HepG2 (cell line): ENCODE measurements around the gene CD4. TPM values are rescaled to one million over a fixed set of nuclear protein-coding genes. Genes with fewer than 3 reads are reported as not detected.

ENCODE experiments used
- ATAC-seq: fragments of 200-7000 bp; cut with Tn5 transposase; 3 replicates; pipeline ENCODE4 v1.9.1; 2020; ENCODE audit warnings: mild to moderate bottlenecking, moderate library complexity
- BruUV-seq: library from RNA; stranded (reverse); fragments of 400-500 nt; replicated peaks from 2 replicates; lab custom pipeline; 2021; lab: Mats Ljungman, UMichigan
- CTCF ChIA-PET: fragments of 300-600 bp; formaldehyde crosslinking; extraction: SDS; loops from one replicate; lab custom pipeline; 2021; ENCODE audit warnings: low total read pairs, inconsistent platforms, low intra/inter-chr PET ratio; lab: Yijun Ruan, JAX
- POLR2A ChIA-PET: fragments of 350-600 bp; sonication (Branson Sonifier 250); formaldehyde crosslinking; loops from one replicate; lab custom pipeline; 2020; ENCODE audit warnings: antibody characterized with exemption, inconsistent platforms; lab: Yijun Ruan, JAX
- DNase-seq: peaks from one replicate; pipeline ENCODE4 v3.0.0-alpha.2; 2015; ENCODE audit warnings: low spot score
- FAIRE-seq: peaks from 3 replicates; lab custom pipeline; 2011; peaks lifted over from hg19 to GRCh38; lab: Jason Lieb, UNC
- H2AFZ ChIP-seq: one replicate; pipeline ENCODE4 v1.6.1; 2011; ENCODE audit warnings: low read length, inconsistent platforms
- H3K27ac ChIP-seq: fragments of 300-600 bp; 3 replicates; pipeline ENCODE4 v1.8.0; 2011; ENCODE audit warnings: mixed run types, mild to moderate bottlenecking, mixed read lengths, low read length, inconsistent platforms; ENCODE audit not compliant: insufficient read depth; ENCODE audit errors: extremely low read length
- H3K27me3 ChIP-seq, 2 experiments: fragments of 200-600 bp in 1 of 2; 2 replicates in 1 of 2; 3 replicates in 1 of 2; pipeline versions ENCODE4 v1.6.0 to v1.8.0; 2011; ENCODE audit warnings: low read length in 2 of 2, mild to moderate bottlenecking in 2 of 2, moderate library complexity in 2 of 2, inconsistent platforms in 1 of 2; ENCODE audit not compliant: insufficient read depth in 2 of 2, control insufficient read depth in 1 of 2
- H3K36me3 ChIP-seq, 2 experiments: fragments of 200-600 bp in 1 of 2; replicated peaks in 1 of 2; 2 replicates in 1 of 2; 3 replicates in 1 of 2; pipeline versions ENCODE4 v1.5.1 to v1.8.0; 2011; ENCODE audit warnings: low read length in 2 of 2, inconsistent platforms in 1 of 2; ENCODE audit not compliant: insufficient read depth in 2 of 2, control insufficient read depth in 1 of 2
- H3K4me1 ChIP-seq: 2 replicates; pipeline ENCODE4 v1.5.1; 2012; ENCODE audit warnings: low read length, inconsistent platforms; ENCODE audit not compliant: insufficient read depth
- H3K4me2 ChIP-seq: 2 replicates; pipeline ENCODE4 v1.6.0; 2011; ENCODE audit warnings: low read depth, low read length, inconsistent platforms
- H3K4me3 ChIP-seq, 3 experiments: fragments of 200-600 bp in 1 of 3; sonication (generic), shearing (Covaris generic) in 1 of 3; replicated peaks in 1 of 3; 2 replicates each; pipeline ENCODE4 v1.5.1; 2011 to 2016; ENCODE audit warnings: low read length in 3 of 3, inconsistent platforms in 2 of 3, low read depth in 2 of 3, mild to moderate bottlenecking in 2 of 3, control low read depth in 1 of 3, mixed read lengths in 1 of 3; ENCODE audit not compliant: insufficient read depth in 1 of 3
- H3K79me2 ChIP-seq: one replicate; pipeline ENCODE4 v1.6.1; 2011; ENCODE audit warnings: low read length, inconsistent platforms; ENCODE audit not compliant: insufficient read depth
- H3K9ac ChIP-seq: 2 replicates; pipeline ENCODE4 v1.6.0; 2011; ENCODE audit warnings: mild to moderate bottlenecking, low read depth, low read length, inconsistent platforms; ENCODE audit not compliant: insufficient read depth
- H3K9me3 ChIP-seq: 2 replicates; pipeline ENCODE4 v1.5.1; 2012; ENCODE audit warnings: mild to moderate bottlenecking, low read length
- H4K20me1 ChIP-seq: 2 replicates; pipeline ENCODE4 v1.6.0; 2011; ENCODE audit warnings: inconsistent platforms, mild to moderate bottlenecking, low read length, moderate library complexity; ENCODE audit not compliant: insufficient read depth
- ARNT2 ChIP-seq: sonication (generic); formaldehyde crosslinking; IDR thresholded peaks from 2 replicates; pipeline ENCODE4 v1.8.0; 2022; ENCODE audit warnings: mild to moderate bottlenecking, low read depth, missing genetic modification reagents, moderate library complexity
- ESRRA ChIP-seq: sonication (generic); formaldehyde crosslinking; IDR thresholded peaks from 2 replicates; pipeline ENCODE4 v1.5.1; 2020; ENCODE audit warnings: mild to moderate bottlenecking, low read depth, missing genetic modification reagents
- GATA4 ChIP-seq: sonication (generic); IDR thresholded peaks from 2 replicates; pipeline ENCODE4 v1.6.1; 2016; ENCODE audit warnings: antibody characterized with exemption, low read depth, borderline replicate concordance
- KAT2B ChIP-seq: fragments of 150-350 bp; IDR thresholded peaks from 2 replicates; pipeline ENCODE4 v1.6.1; 2014; ENCODE audit warnings: low read depth, low read length, borderline replicate concordance
- KLF15 ChIP-seq: sonication (generic); formaldehyde crosslinking; IDR thresholded peaks from 2 replicates; pipeline ENCODE4 v1.8.1; 2023; ENCODE audit warnings: borderline replicate concordance, mild to moderate bottlenecking, inconsistent platforms, missing genetic modification reagents, mixed read lengths
- MYC ChIP-seq: sonication (generic); formaldehyde crosslinking; IDR thresholded peaks from 2 replicates; pipeline ENCODE4 v1.9.0; 2021; ENCODE audit warnings: missing genetic modification reagents, borderline replicate concordance
- NCOA2 ChIP-seq: sonication (generic); formaldehyde crosslinking; IDR thresholded peaks from 2 replicates; pipeline ENCODE4 v1.8.0; 2022; ENCODE audit warnings: inconsistent platforms
- RAD21 ChIP-seq: fragments of 450-650 bp; formaldehyde crosslinking; IDR thresholded peaks from 2 replicates; pipeline ENCODE4 v1.5.0; 2020; ENCODE audit warnings: mild to moderate bottlenecking
- TAF1 ChIP-seq: sonication (generic); formaldehyde crosslinking; IDR thresholded peaks from 2 replicates; pipeline ENCODE4 v1.4.0; 2020; ENCODE audit warnings: missing genetic modification reagents
- YEATS2 ChIP-seq: sonication (generic); formaldehyde crosslinking; IDR thresholded peaks from 2 replicates; pipeline ENCODE4 v1.4.0; 2020; ENCODE audit warnings: missing genetic modification reagents, borderline replicate concordance
- ZKSCAN5 ChIP-seq: sonication (generic); formaldehyde crosslinking; IDR thresholded peaks from 2 replicates; pipeline ENCODE4 v1.5.1; 2020; ENCODE audit warnings: mild to moderate bottlenecking, missing genetic modification reagents
- ZNF367 ChIP-seq: sonication (generic); formaldehyde crosslinking; IDR thresholded peaks from 2 replicates; pipeline ENCODE4 v1.4.0; 2020; ENCODE audit warnings: missing genetic modification reagents, borderline replicate concordance
- ZNF446 ChIP-seq: sonication (generic); formaldehyde crosslinking; IDR thresholded peaks from 2 replicates; pipeline ENCODE4 v1.5.0; 2020; ENCODE audit warnings: mild to moderate bottlenecking, missing genetic modification reagents
- ZNF563 ChIP-seq: sonication (generic); formaldehyde crosslinking; IDR thresholded peaks from 2 replicates; pipeline ENCODE4 v1.8.0; 2022; ENCODE audit warnings: mild to moderate bottlenecking, moderate library complexity, missing genetic modification reagents
- ZNF572 ChIP-seq: sonication (generic); formaldehyde crosslinking; IDR thresholded peaks from 2 replicates; pipeline ENCODE4 v1.5.1; 2020; ENCODE audit warnings: mild to moderate bottlenecking, missing genetic modification reagents
- ZNF598 ChIP-seq: sonication (generic); formaldehyde crosslinking; IDR thresholded peaks from 2 replicates; pipeline ENCODE4 v1.5.1; 2020; ENCODE audit warnings: mild to moderate bottlenecking, missing genetic modification reagents, borderline replicate concordance
- ZNF775 ChIP-seq: sonication (generic); formaldehyde crosslinking; IDR thresholded peaks from 2 replicates; pipeline ENCODE4 v1.4.0; 2020; ENCODE audit warnings: missing genetic modification reagents, mild to moderate bottlenecking, moderate library complexity, borderline replicate concordance
- ZSCAN12 ChIP-seq: sonication (generic); formaldehyde crosslinking; IDR thresholded peaks from 2 replicates; pipeline ENCODE4 v1.9.0; 2021; ENCODE audit warnings: mild to moderate bottlenecking, missing genetic modification reagents
- ZSCAN31 ChIP-seq: sonication (generic); formaldehyde crosslinking; IDR thresholded peaks from 2 replicates; pipeline ENCODE4 v1.5.0; 2020; ENCODE audit warnings: low read depth, mild to moderate bottlenecking, missing genetic modification reagents
- WGBS: methylation state at CpG from one replicate; pipeline ENCODE4 v1.1.6; 2017; ENCODE audit warnings: low lambda C conversion rate; 5-methylcytosine and 5-hydroxymethylcytosine counted together
- in situ Hi-C: cut with HindIII; loops from 2 replicates; pipeline ENCODE4 v1.10.0; 2017; ENCODE audit warnings: low pct_unique_long_range_greater_than_20kb; ENCODE audit not compliant: extremely low pct_ligation_motif_present
- intact Hi-C: fragments of 100-400 bp; cut with micrococcal nuclease; formaldehyde crosslinking; loops from one replicate; pipeline ENCODE4 v1.10.0; 2022; ENCODE audit not compliant: unreplicated experiment
- polyA plus RNA-seq, 8 experiments: library from polyadenylated mRNA; depleted of rRNA in 3 of 8; stranded (reverse) in 7 of 8; unstranded in 1 of 8; fragments of >200 nt; fragmentation: Illumina TruSeq in 4 of 8; extraction: Trizol in 4 of 8; gene quantifications; 2 replicates each; pipeline versions ENCODE4 v1.2.1 to v1.2.3, GENCODE V29; 2011 to 2016; ENCODE audit warnings: low read depth in 4 of 8, missing spikeins in 1 of 8, mixed read lengths in 1 of 8; ENCODE audit not compliant: insufficient read depth in 1 of 8
- total RNA-seq, 5 experiments: library from RNA; depleted of rRNA; stranded (reverse); fragments of >200 nt; fragmentation: Illumina TruSeq; extraction: Trizol; gene quantifications; 2 replicates each; pipeline ENCODE4 v1.2.3, GENCODE V29; 2016; ENCODE audit warnings: low read depth in 1 of 5
- TF ChIP-seq, protein P1 (sequence below): sonication (generic); formaldehyde crosslinking; IDR thresholded peaks from 2 replicates; pipeline ENCODE4 v1.4.0; 2020; ENCODE audit warnings: mild to moderate bottlenecking, missing genetic modification reagents
- TF ChIP-seq, protein P2 (sequence below): sonication (generic); formaldehyde crosslinking; IDR thresholded peaks from 2 replicates; pipeline ENCODE4 v1.4.0; 2020; ENCODE audit warnings: missing genetic modification reagents

The CD4 gene
- total and polyA plus RNA-seq, 2 of the 13 experiments (the other 11 are each of a cell fraction or from before 2014, with no cell fraction given), result 0.07 to 0.95 TPM

DNA sequence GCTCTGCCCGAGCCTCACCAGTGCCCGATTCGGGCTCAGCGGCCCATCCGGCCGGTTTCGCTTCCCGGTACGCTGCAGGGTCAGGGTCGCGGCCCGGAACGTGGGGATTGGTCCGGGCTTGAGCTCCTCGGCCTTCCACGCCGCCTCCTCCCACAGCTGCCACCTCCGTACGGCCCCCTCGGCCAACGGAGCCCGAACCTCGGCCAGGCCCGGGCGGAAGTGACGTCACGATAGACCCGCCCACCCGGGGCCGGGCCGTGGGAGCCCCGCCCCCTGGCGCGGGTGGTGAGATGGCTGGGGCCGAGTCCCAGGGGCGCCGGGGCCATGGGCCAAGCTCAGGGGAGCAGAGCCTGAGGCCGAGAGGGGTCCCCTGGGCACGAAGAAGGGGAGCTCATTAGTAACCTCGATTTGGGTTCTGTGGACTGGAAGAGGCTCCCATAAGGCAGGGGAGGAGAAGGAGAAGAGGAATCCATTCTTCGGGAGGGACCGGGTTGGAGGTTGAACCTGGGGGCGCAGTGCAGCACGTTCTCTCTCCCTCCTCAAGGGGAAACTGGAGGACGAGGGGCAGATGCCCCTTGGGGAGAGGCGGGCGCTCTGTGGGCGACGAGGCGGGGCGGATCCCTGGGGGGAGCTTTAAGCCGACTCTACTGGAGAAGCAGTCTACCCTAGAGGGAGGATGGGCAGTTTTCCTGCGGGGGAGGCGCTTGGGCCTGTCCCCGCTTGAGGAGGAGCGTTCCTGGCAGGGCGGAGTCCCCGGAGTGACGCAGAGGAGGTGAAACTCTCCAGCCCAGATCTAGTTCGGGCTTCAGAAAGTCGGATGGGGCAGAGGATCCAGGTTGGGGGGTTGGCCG, 36.2 kb upstream of the CD4 start, which contains the start of gene MLF2 (continued):
- TF ChIP-seq ZNF446 (peak; percentile 77; the same call in 1 of the 2 replicates), ZSCAN12 (CRISPR knock-in tag) (no peak), ARNT2 (peak; percentile 78), ZNF572 (CRISPR knock-in tag) (peak; percentile 71; the same call in 1 of the 2 replicates)
- TF ChIP-seq, protein P1, sequence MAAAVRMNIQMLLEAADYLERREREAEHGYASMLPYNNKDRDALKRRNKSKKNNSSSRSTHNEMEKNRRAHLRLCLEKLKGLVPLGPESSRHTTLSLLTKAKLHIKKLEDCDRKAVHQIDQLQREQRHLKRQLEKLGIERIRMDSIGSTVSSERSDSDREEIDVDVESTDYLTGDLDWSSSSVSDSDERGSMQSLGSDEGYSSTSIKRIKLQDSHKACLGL, result peak; percentile 91

DNA sequence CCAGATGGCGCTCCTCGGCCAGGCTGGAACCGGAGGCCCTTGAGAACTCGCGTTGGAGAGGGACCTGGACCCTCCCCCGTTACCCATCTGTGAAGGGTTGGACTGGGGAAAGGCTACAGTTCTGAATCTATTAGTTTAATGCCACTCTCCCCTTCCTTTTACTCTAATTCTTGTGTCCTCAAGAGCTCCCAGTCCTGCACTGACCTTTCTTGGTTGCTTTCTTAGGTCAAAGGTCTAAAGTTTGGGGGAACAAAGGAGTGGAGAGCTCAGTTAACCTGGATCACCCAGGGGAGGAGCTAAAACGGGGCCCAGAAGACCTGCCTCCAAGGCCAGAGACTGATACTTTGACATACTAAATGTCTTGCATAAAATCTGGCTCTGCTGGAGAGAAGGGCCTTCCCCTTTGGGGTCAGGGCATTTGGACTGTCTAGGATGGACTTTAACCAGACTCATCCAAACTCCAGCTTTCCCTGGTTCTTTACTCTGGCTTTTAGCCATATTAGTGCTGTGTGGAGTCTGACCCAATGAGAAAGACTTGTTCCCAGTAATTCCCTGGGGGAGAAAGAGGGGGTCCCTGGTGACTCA, 35.5 kb upstream of the CD4 start:
- H3K36me3 ChIP-seq, result peaks cover 15 to 28% of the 10 kb centered on the region in 2 experiments
- in situ Hi-C loops, result loop anchor here (5.0 kb wide), 1 partner anchor 73 kb away; the partner anchor contains the start of gene P3H3
- DNase-seq, result no peak
- H2AFZ ChIP-seq, result no peak overlapping the region
- peak; percentile 5; the same call in 2 of the 3 replicates for ATAC-seq
- no peak for FAIRE-seq
- 2% methylated on average over 7 of the region's 7 CpGs for WGBS
- H3K79me2 ChIP-seq, result peaks cover 21% of the 10 kb centered on the region
- 0 out of 2 replicates have a peak, but pooled peaks cover 6% of the 10 kb centered on the region for H4K20me1 ChIP-seq
- H3K9ac ChIP-seq, result peak overlapping the region; percentile 96; the same call in 1 of the 2 replicates
- no peaks in the 10 kb centered on the region for H3K27me3 ChIP-seq
- H3K4me3 ChIP-seq, result peak overlapping the region in 1 of 3 experiments; percentile 97; a peak in 2 of 6 replicates
- CTCF ChIA-PET, result interaction anchor here (0.7 to 4.4 kb wide), 5 partner anchors 13 to 82 kb away, joined by 5 to 54 read pairs (median 13); partner anchors contain the start of gene PTMS
- intact Hi-C loops, result loop anchor here (1.0 to 2.0 kb wide), 5 partner anchors 10 to 71 kb away; partner anchors contain the start of gene ZNF384
- POLR2A ChIA-PET, result interaction anchor here (1.1 to 3.8 kb wide), 25 partner anchors 9 to 190 kb away, joined by 3 to 162 read pairs (median 11); partner anchors contain the start of genes C12orf57, CDCA3, COPS7A and GPR162
- H3K9me3 ChIP-seq, result no peaks in the 10 kb centered on the region
- no TSS peak for BruUV-seq
- peaks cover 35% of the 10 kb centered on the region for H3K4me1 ChIP-seq
- H3K27ac ChIP-seq, result peak overlapping the region; percentile 96
- H3K4me2 ChIP-seq, result peak overlapping the region; percentile 98
- TF ChIP-seq ZNF598 (no peak), ESRRA (CRISPR knock-in tag) (0 out of 2 replicates have a peak, but pooled peaks have one; percentile 7), ZNF775 (CRISPR knock-in tag) (no peak), YEATS2 (CRISPR knock-in tag) (no peak), NCOA2 (CRISPR knock-in tag) (no peak; the same call in 1 of the 2 replicates), KLF15 (CRISPR knock-in tag) (no peak), MYC (no peak), TAF1 (no peak), ZNF367 (CRISPR knock-in tag) (no peak), ZKSCAN5 (CRISPR knock-in tag) (no peak), KAT2B (no peak), RAD21 (CRISPR knock-in tag) (peak; percentile 98; the same call in 1 of the 2 replicates), ZSCAN31 (CRISPR knock-in tag) (peak; percentile 49; the same call in 1 of the 2 replicates), GATA4 (no peak), ZNF563 (CRISPR knock-in tag) (no peak)
- TF ChIP-seq, protein P2, sequence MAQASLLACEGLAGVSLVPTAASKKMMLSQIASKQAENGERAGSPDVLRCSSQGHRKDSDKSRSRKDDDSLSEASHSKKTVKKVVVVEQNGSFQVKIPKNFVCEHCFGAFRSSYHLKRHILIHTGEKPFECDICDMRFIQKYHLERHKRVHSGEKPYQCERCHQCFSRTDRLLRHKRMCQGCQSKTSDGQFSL (CRISPR knock-in tag), result 0 out of 2 replicates have a peak, but pooled peaks have one; percentile 54
